HepG2 (cell line): ENCODE measurements around the gene TBCB. TPM values are rescaled to one million over a fixed set of nuclear protein-coding genes. Genes with fewer than 3 reads are reported as not detected.
A peak's percentile ranks its signal among the peaks of the same experiment; 100 is the strongest.

Experiments
- EEA1 ChIP-seq: sonication (generic); formaldehyde crosslinking; IDR thresholded peaks from 2 replicates; pipeline ENCODE4 v1.5.1; 2020; ENCODE audit warnings: mild to moderate bottlenecking, missing genetic modification reagents, borderline replicate concordance
- FOXP1 ChIP-seq, 2 experiments: fragments of 450-650 bp in 1 of 2; IDR thresholded peaks; 2 replicates each; pipeline ENCODE4 v1.6.1; 2017 to 2018; ENCODE audit warnings: antibody characterized with exemption in 1 of 2
- HNRNPLL ChIP-seq: fragments of 200-400 bp; formaldehyde crosslinking; IDR thresholded peaks from 2 replicates; pipeline ENCODE4 v1.6.1; 2017; ENCODE audit warnings: mild to moderate bottlenecking, low read depth, low read length; ENCODE audit not compliant: poor library complexity, severe bottlenecking
- KLF13 ChIP-seq: sonication (generic); formaldehyde crosslinking; IDR thresholded peaks from 2 replicates; pipeline ENCODE4 v1.4.0; 2020; ENCODE audit warnings: mild to moderate bottlenecking, missing genetic modification reagents
- LCORL ChIP-seq, 2 experiments: fragments of 450-650 bp in 1 of 2; sonication (generic) in 1 of 2; formaldehyde crosslinking in 1 of 2; IDR thresholded peaks; 2 replicates each; pipeline versions ENCODE4 v1.5.0 to v1.6.1; 2017 to 2020; ENCODE audit warnings: antibody characterized with exemption in 1 of 2, missing genetic modification reagents in 1 of 2
- MAFK ChIP-seq, 2 experiments: IDR thresholded peaks in 1 of 2; conservative IDR thresholded peaks in 1 of 2; 2 replicates each; pipeline ENCODE4 v1.6.1; 2011; ENCODE audit warnings: improper control_type of control experiment in 2 of 2, low read length in 2 of 2
- MATR3 ChIP-seq: sonication (generic); formaldehyde crosslinking; IDR thresholded peaks from 2 replicates; pipeline ENCODE4 v1.4.0; 2020; ENCODE audit warnings: missing genetic modification reagents
- SNAPC2 ChIP-seq: sonication (generic); formaldehyde crosslinking; IDR thresholded peaks from 2 replicates; pipeline ENCODE4 v1.8.1; 2022; ENCODE audit warnings: mild to moderate bottlenecking, missing genetic modification reagents
- U2AF1 ChIP-seq: fragments of 200-400 bp; formaldehyde crosslinking; optimal IDR thresholded peaks from 2 replicates; pipeline ENCODE3; 2017; ENCODE audit warnings: mild to moderate bottlenecking, low read depth, low read length
- ZBTB7A ChIP-seq: sonication (generic); formaldehyde crosslinking; IDR thresholded peaks from 2 replicates; pipeline ENCODE4 v1.8.0; 2022; ENCODE audit warnings: mild to moderate bottlenecking, missing genetic modification reagents
- ZEB1 ChIP-seq: IDR thresholded peaks from 2 replicates; pipeline ENCODE4 v1.6.1; 2012; ENCODE audit warnings: mild to moderate bottlenecking, low read depth, inconsistent platforms; ENCODE audit not compliant: insufficient replicate concordance
- ZNF143 ChIP-seq: sonication (generic); formaldehyde crosslinking; IDR thresholded peaks from 2 replicates; pipeline ENCODE4 v1.4.0; 2020; ENCODE audit warnings: missing genetic modification reagents
- ZNF430 ChIP-seq: sonication (generic); formaldehyde crosslinking; IDR thresholded peaks from 2 replicates; pipeline ENCODE4 v1.9.0; 2021; ENCODE audit warnings: mild to moderate bottlenecking, missing genetic modification reagents
- ZNF451 ChIP-seq: sonication (generic); formaldehyde crosslinking; IDR thresholded peaks from 2 replicates; pipeline ENCODE4 v1.5.0; 2020; ENCODE audit warnings: mild to moderate bottlenecking, missing genetic modification reagents
- ZNF556 ChIP-seq: sonication (generic); formaldehyde crosslinking; IDR thresholded peaks from 2 replicates; pipeline ENCODE4 v1.4.0; 2020; ENCODE audit warnings: mild to moderate bottlenecking, missing genetic modification reagents, borderline replicate concordance
- ZNF558 ChIP-seq: sonication (generic); formaldehyde crosslinking; IDR thresholded peaks from 2 replicates; pipeline ENCODE4 v1.9.0; 2022; ENCODE audit warnings: mild to moderate bottlenecking, missing genetic modification reagents, borderline replicate concordance
- ZNF577 ChIP-seq: sonication (generic); formaldehyde crosslinking; IDR thresholded peaks from 2 replicates; pipeline ENCODE4 v1.4.0; 2020; ENCODE audit warnings: mild to moderate bottlenecking, low read depth, missing genetic modification reagents, borderline replicate concordance
- ZNF605 ChIP-seq: sonication (generic); formaldehyde crosslinking; IDR thresholded peaks from 2 replicates; pipeline ENCODE4 v1.8.0; 2022; ENCODE audit warnings: mild to moderate bottlenecking, missing genetic modification reagents
- ZNF720 ChIP-seq: sonication (generic); formaldehyde crosslinking; IDR thresholded peaks from 2 replicates; pipeline ENCODE4 v1.4.0; 2020; ENCODE audit warnings: missing genetic modification reagents
- polyA plus RNA-seq, 8 experiments: library from polyadenylated mRNA; depleted of rRNA in 3 of 8; stranded (reverse) in 7 of 8; unstranded in 1 of 8; fragments of >200 nt; fragmentation: Illumina TruSeq in 4 of 8; extraction: Trizol in 4 of 8; gene quantifications; 2 replicates each; pipeline versions ENCODE4 v1.2.1 to v1.2.3, GENCODE V29; 2011 to 2016; ENCODE audit warnings: low read depth in 4 of 8, missing spikeins in 1 of 8, mixed read lengths in 1 of 8; ENCODE audit not compliant: insufficient read depth in 1 of 8
- total RNA-seq, 5 experiments: library from RNA; depleted of rRNA; stranded (reverse); fragments of >200 nt; fragmentation: Illumina TruSeq; extraction: Trizol; gene quantifications; 2 replicates each; pipeline ENCODE4 v1.2.3, GENCODE V29; 2016; ENCODE audit warnings: low read depth in 1 of 5
- TF ChIP-seq, protein P1 (sequence below): sonication (generic); formaldehyde crosslinking; IDR thresholded peaks from 2 replicates; pipeline ENCODE4 v1.5.0; 2020; ENCODE audit warnings: mild to moderate bottlenecking, low read depth, missing genetic modification reagents, borderline replicate concordance
- TF ChIP-seq, protein P2 (sequence below): sonication (generic); formaldehyde crosslinking; conservative IDR thresholded peaks from 2 replicates; pipeline ENCODE4 v1.8.0; 2022; ENCODE audit warnings: mild to moderate bottlenecking, moderate library complexity, missing genetic modification reagents
- TF ChIP-seq, protein P3 (sequence below): sonication (generic); formaldehyde crosslinking; IDR thresholded peaks from 2 replicates; pipeline ENCODE4 v1.8.0; 2022; ENCODE audit warnings: missing genetic modification reagents, mild to moderate bottlenecking, inconsistent platforms, borderline replicate concordance
- TF ChIP-seq, protein P4 (sequence below): fragments of 450-650 bp; IDR thresholded peaks from 2 replicates; pipeline ENCODE4 v1.6.1; 2017; ENCODE audit warnings: mild to moderate bottlenecking

The TBCB gene
- total and polyA plus RNA-seq, 2 of the 13 experiments (the other 11 are each of a cell fraction or from before 2014, with no cell fraction given), result 271 to 276 TPM

DNA sequence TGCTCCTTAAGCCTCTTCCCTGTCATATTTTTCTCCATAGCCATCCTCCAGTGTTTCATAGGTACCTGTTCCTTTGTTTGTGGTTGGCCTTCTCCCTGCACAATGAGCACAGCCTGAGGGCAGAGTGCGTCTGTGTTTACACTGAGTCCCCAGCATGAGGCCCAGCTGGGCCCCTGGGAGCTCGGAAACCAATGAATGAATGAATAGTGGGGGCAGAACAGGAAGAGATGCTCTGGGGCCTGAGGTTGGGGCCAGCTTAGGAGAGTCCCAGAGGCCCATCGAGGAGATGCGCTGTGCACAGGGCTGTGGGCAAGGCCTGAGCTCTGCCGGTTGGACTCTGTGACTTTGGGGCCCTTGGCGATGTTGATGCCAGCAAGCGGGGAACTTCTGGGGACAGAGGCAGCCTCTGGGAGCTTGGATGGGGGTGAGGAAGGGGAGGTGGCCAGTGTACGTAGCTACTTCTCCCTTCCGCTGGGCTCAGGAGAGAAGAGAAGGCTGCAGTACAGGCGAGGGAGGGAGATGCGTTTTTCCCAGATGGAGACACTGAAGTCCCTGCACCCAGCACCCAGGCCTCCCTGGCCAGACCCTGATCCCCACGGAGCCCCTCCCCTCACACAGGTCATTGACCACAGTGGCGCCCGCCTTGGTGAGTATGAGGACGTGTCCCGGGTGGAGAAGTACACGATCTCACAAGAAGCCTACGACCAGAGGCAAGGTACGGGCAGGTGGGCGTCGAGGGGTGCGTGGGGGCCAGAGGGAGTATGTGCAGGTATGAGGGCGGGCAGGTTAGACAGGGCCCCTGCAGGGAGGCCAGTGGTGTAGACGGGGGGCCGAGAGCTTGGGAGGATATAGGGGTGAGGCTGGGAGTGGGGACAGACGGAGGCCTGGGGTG lies 5.1 kb downstream of the TBCB start (continued):
- TF ChIP-seq MAFK (conservative IDR thresholded peaks at IDR 0.05 in 1 of 2, IDR thresholded peaks at IDR 0.05 in 1 of 2; ENCODE audit: low read length in 2 of 2) (no peak), ZNF558 (no peak), ZNF143 (CRISPR knock-in tag) (peak; percentile 72), ZNF556 (CRISPR knock-in tag) (no peak; the same call in 1 of the 2 replicates), U2AF1 (peak; percentile 75), ZNF430 (CRISPR knock-in tag) (peak; percentile 65; the same call in 1 of the 2 replicates), LCORL (IDR thresholded peaks at IDR 0.05) (no peak), LCORL (CRISPR knock-in tag; IDR thresholded peaks at IDR 0.05) (peak; percentile 95), EEA1 (CRISPR knock-in tag) (no peak), ZBTB7A (CRISPR knock-in tag) (peak; percentile 38; the same call in 1 of the 2 replicates), ZNF605 (CRISPR knock-in tag) (no peak), ZEB1 (peak; percentile 68), ZNF577 (no peak), FOXP1 (IDR thresholded peaks at IDR 0.05) (0 out of 2 replicates have a peak, but pooled peaks have one; percentile 19), FOXP1 (CRISPR knock-in tag; IDR thresholded peaks at IDR 0.05) (peak; percentile 94), ZNF720 (CRISPR knock-in tag) (no peak), SNAPC2 (CRISPR knock-in tag) (peak; percentile 75; the same call in 1 of the 2 replicates), HNRNPLL (peak; percentile 48), MATR3 (CRISPR knock-in tag) (no peak), KLF13 (CRISPR knock-in tag) (no peak), ZNF451 (no peak)
- TF ChIP-seq, protein P1, sequence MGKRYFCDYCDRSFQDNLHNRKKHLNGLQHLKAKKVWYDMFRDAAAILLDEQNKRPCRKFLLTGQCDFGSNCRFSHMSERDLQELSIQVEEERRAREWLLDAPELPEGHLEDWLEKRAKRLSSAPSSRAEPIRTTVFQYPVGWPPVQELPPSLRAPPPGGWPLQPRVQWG (CRISPR knock-in tag), result no peak
- TF ChIP-seq, protein P2, sequence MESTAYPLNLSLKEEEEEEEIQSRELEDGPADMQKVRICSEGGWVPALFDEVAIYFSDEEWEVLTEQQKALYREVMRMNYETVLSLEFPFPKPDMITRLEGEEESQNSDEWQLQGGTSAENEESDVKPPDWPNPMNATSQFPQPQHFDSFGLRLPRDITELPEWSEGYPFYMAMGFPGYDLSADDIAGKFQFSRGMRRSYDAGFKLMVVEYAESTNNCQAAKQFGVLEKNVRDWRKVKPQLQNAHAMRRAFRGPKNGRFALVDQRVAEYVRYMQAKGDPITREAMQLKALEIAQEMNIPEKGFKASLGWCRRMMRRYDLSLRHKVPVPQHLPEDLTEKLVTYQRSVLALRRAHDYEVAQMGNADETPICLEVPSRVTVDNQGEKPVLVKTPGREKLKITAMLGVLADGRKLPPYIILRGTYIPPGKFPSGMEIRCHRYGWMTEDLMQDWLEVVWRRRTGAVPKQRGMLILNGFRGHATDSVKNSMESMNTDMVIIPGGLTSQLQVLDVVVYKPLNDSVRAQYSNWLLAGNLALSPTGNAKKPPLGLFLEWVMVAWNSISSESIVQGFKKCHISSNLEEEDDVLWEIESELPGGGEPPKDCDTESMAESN (CRISPR knock-in tag), result peak; percentile 91
- TF ChIP-seq, protein P3, sequence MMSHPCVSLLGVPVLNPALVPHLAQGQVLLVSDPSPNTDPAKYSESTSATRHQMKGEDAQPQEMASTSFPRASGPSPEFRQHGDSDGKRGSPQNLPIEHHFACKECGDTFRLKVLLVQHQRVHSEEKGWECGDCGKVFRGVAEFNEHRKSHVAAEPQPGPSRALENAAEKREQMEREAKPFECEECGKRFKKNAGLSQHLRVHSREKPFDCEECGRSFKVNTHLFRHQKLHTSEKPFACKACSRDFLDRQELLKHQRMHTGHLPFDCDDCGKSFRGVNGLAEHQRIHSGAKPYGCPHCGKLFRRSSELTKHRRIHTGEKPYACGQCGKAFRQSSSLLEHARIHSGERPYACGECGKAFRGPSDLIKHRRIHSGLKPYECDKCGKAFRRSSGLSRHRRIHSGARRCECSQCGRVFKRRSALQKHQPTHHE (CRISPR knock-in tag), result 0 out of 2 replicates have a peak, but pooled peaks have one; percentile 36
- TF ChIP-seq, protein P4, sequence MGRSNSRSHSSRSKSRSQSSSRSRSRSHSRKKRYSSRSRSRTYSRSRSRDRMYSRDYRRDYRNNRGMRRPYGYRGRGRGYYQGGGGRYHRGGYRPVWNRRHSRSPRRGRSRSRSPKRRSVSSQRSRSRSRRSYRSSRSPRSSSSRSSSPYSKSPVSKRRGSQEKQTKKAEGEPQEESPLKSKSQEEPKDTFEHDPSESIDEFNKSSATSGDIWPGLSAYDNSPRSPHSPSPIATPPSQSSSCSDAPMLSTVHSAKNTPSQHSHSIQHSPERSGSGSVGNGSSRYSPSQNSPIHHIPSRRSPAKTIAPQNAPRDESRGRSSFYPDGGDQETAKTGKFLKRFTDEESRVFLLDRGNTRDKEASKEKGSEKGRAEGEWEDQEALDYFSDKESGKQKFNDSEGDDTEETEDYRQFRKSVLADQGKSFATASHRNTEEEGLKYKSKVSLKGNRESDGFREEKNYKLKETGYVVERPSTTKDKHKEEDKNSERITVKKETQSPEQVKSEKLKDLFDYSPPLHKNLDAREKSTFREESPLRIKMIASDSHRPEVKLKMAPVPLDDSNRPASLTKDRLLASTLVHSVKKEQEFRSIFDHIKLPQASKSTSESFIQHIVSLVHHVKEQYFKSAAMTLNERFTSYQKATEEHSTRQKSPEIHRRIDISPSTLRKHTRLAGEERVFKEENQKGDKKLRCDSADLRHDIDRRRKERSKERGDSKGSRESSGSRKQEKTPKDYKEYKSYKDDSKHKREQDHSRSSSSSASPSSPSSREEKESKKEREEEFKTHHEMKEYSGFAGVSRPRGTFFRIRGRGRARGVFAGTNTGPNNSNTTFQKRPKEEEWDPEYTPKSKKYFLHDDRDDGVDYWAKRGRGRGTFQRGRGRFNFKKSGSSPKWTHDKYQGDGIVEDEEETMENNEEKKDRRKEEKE, result no peak
